ENCODE data around the gene EML4.

DNA sequence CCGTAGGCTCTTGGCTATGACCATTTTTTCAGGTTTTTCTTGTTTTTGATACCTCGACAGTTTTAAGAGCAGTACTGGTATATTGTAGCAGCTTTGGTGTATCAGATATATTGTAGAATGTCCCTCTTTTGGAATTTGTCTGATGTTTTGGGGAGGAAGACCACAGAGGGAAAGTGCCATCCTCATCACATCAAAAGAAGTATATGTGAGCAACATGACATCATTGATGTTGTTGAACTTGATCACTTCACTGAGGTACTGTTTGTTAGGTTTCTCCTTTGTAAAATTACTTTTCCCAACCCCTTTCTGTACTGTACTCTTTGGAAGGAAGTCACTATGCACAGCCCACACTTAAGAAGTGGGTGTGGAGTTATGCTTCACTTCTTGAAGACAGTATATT is 41.0 kb downstream of the EML4 start:
- TF ChIP-seq, protein P1, sequence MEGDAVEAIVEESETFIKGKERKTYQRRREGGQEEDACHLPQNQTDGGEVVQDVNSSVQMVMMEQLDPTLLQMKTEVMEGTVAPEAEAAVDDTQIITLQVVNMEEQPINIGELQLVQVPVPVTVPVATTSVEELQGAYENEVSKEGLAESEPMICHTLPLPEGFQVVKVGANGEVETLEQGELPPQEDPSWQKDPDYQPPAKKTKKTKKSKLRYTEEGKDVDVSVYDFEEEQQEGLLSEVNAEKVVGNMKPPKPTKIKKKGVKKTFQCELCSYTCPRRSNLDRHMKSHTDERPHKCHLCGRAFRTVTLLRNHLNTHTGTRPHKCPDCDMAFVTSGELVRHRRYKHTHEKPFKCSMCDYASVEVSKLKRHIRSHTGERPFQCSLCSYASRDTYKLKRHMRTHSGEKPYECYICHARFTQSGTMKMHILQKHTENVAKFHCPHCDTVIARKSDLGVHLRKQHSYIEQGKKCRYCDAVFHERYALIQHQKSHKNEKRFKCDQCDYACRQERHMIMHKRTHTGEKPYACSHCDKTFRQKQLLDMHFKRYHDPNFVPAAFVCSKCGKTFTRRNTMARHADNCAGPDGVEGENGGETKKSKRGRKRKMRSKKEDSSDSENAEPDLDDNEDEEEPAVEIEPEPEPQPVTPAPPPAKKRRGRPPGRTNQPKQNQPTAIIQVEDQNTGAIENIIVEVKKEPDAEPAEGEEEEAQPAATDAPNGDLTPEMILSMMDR (IDR thresholded peaks at IDR 0.05): no peak
- no peak for TF ChIP-seq POLR2A (IDR thresholded peaks at IDR 0.05)
